SKM-1 (cell line): ENCODE results near the gene TBXA2R.
"Not testable (repeated sequence)": the region's sequence is repeated elsewhere in the genome, so short reads cannot be mapped to it uniquely, and the experiment has no call there.

Experiments used
- DNase-seq: peaks from one replicate; lab custom pipeline; 2025; ENCODE audit not compliant: unreplicated experiment; lab: John Stamatoyannopoulos, UW

Gene TBXA2R

DNA sequence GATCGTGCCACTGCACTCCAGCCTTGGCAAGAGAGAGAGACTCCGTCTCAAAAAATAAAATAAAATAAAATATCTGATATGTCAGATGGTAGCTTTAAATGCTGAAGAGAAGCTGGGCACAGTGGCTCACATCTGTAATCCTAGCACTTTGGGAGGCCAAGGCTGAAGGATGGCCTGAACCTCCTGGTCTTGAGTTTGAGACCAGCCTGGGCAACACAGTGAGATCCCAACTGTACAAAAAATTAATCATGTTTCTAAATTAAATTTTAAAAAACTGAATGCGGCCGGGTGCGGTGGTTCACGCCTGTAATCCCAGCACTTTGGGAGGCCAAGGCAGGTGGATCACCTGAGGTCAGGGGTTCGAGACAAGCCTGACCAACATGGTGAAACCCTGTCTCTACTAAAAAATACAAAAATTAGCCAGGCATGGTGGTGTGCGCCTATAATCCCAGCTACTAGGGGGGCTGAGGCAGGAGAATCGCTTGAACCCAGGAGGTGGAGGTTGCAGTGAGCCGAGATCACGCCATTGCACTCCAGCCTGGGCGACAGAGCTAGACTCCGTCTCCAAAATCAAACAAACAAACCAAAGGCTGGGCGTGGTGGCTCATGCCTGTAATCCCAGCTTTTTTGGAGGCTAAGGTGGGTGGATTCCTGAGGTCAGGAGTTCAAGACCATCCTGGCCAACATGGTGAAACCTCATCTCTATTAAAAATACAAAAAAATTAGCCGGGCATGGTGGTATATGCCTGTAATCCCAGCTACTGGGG, 22.5 kb downstream of the TBXA2R start:
- DNase-seq = not testable (repeated sequence)

DNA sequence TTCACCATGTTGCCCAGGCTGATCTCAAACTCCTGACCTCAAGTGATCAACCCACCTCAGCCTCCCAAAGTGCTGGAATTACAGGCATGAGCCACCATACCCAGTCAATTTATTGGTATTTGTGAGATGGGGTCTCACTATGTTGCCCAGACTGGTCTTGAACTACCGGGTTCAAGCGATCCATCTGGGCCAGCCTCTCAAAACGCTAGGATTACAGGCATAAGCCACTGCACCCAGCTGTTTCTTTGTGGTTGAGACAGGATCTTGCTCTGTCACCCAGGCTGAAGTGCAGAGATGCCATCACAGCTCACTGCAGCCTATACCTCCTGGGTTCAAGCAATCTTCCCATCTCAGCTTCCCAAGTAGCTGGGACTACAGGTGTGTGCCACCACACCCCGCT, 24.9 kb downstream of the TBXA2R start:
- not testable (repeated sequence) for DNase-seq

DNA sequence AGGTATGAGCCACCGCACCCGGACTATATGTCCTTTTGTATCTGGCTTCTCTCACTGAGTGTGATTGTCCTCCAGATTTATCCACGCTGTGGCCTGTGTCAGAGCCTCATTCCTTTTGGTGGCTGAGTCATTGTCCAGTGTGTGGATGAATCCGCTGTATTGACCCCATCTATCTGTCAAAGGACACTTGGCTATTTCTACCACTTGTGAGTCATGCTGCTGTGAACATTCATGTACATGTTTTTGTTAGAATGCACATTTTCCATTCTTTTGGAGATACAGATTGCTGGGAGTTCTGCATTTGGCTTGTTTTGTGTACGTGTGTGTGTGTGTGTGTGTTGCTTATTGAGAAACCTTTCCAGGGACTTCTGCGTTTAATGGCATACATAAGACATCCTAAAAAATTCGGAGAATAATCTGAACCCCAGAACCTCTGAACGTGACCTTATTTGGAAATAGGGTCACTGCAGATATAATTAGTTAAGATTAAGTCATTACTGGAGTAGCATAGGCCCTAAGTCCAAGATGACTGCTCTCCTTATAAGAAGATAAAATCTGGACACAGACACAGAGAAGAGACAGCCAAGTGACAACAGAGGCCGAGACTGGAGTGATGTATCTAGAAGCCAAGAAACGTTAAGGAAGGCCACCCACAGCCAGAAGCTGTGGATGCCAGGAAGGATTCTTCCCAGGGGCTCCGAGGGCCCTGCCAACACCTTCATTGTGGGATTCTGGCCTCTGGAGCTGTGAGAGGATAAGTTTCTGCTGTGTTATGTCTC, 26.3 kb downstream of the TBXA2R start:
- no peak for DNase-seq

DNA sequence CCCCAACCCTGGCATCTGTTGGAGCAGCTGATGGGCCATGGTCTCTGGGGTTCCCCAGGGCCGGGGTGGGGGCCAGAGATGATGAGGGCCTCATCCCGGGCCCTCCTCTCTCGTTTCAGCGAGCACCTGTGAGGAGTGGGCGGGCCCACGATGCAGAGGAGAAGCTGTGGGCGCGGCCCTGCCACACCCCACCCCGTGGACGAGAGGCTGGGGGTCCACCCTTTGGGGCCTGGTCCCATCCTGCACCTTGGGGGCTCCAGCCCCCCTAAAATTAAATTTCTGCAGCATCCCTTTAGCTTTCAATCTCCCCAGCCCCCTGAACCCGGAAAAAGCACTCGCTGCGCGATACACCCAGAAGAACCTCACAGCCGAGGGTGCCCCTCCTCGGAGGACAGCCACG, 28.3 kb downstream of the TBXA2R start:
- no peak for DNase-seq

DNA sequence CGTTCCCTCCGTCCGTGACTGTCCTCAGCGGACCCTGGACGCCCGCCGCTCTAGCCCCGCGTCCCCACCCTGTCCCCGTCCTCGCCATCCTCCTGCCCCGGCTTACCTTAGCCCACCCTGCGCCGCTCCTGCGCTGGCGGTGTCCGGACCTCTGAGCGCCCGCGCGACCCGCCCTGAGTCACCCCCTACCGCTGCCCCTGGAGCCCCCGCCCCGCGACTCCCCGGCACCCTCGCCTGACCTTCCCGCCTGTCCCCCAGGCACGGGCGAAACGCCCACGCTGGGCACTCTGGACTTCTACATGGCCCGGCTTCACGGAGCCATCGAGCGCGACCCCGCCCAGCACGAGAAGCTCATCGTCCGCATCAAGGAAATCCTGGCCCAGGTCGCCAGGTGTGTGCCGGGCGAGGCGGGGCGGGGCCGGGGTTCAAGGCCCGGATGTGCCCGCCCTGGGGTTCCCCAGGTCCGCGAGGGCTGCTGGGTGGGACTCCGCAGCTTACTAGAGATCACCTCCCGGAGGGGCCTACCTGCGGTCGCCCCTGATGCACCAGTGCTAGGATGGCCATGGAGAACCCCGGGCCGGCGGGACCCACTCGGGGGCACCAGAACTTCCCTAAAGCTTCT, 28.8 kb downstream of the TBXA2R start:
- no peak for DNase-seq

DNA sequence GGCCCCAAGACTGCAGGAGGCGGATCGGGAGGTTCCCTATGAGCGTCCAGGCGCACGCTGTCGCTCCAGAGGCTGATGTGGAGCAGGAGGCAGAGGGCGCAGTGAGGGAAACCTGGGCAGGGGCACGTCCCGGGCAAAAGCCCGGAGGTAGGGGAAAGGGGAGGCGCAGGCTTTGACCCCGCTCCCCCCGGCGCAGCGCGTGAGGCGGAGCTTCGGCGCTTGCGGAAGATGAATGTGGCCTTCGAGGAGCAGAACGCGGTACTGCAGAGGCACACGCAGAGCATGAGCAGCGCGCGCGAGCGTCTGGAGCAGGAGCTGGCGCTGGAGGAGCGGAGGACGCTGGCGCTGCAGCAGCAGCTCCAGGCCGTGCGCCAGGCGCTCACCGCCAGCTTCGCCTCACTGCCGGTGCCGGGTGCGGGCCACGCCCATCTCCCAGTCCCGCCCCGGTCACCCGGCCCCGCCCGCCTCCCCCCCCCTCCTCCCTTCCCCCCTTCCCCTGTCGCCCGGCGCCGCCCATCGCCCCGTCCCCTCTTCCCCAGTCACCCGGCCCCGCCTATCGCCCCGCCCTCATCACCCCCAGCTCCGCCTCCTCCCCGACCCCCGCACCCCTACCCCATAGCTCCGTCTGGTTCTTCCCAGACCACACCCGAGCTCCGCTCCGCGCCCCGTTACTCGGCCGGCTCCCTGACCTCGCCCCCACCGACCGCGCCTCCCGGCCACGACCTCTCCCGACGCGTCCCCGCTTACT, 29.8 kb downstream of the TBXA2R start:
- no peak for DNase-seq

DNA sequence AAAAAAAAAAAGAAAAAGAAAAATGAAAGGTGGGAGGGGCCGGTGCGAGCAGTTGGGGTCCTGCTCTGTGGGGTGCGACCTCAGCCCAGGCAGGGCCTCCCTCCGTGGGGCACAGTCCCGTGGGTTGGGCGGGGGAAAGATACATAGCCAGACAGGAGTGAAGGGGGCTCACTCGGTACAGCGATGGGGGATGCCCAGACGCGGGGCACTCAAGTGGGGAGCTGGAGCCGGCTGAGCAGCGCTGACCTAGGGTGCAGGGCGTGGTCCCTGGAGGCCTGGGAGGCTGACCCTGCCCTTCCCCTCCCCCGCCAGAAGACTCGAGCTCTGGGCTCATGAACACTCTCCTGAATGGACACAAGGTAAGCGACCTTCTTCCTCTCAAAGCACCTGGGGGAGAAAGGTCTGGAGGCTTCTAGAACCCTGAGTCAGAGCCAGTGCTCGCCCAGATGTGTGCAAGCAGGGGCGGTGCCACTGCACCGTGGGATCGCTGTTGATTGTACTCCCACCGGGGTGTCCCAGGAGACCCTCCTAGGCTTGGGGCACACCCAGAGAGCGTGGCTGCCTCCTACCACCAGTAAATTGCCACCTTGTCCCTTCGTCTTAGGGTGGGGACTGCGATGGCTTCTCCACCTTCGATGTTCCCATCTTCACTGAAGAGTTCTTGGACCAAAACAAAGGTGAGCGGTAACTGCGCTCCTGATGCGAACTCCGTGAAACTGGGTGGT, 30.6 kb downstream of the TBXA2R start:
- DNase-seq = no peak

DNA sequence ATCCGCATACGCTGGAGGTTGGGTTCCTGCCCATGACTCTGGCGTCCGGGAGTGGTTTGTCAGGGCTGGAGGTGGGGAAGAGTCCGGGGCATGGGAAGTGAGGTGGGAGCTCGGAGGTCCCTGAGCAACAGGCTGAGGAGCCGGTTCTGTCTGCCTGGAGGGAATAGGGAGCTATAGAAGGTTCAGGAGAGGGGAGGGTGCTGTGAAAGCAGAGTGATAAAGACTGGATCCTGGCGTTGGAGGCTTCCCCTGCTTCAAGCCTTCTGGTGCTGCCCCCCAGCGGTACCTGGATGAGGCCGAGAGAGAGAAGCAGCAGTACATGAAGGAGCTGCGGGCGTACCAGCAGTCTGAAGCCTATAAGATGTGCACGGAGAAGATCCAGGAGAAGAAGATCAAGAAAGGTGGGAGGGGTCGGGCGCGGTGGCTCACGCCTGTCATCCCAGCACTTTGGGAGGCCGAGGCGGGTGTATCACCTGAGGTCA, 31.4 kb downstream of the TBXA2R start:
- DNase-seq = peak; percentile 31

DNA sequence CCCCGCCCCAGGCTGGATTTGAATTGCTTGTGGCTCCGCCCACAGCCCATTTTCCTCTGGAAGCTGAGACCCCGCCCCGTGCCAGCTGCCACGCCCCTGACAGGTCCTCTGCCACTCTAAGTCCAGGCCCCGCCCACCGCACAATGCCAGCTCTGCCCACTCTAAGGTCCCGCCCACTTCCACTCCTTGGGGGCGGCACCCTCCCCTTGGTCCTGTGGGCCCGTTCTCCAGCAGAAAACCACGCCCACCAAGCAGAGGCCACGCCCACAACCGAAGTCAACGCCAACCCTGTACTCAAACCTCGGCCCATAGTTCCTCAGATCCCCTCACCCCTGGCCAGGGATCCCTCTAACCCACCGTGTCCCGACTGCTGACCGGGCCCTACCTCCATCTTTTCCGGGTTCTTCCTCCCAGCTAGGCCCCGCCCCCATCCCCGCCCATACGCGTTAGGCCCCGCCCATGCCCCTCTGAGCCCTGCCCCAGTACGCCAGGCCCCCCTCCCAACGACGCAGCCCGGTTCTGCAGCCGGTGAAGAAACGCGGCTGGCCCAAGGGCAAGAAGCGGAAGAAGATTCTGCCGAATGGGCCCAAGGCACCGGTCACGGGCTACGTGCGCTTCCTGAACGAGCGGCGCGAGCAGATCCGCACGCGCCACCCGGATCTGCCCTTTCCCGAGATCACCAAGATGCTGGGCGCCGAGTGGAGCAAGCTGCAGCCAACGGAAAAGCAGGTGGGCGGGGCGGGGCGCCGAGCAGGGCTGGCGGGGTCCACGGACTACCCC, 32.6 kb downstream of the TBXA2R start:
- peak; percentile 96 for DNase-seq

DNA sequence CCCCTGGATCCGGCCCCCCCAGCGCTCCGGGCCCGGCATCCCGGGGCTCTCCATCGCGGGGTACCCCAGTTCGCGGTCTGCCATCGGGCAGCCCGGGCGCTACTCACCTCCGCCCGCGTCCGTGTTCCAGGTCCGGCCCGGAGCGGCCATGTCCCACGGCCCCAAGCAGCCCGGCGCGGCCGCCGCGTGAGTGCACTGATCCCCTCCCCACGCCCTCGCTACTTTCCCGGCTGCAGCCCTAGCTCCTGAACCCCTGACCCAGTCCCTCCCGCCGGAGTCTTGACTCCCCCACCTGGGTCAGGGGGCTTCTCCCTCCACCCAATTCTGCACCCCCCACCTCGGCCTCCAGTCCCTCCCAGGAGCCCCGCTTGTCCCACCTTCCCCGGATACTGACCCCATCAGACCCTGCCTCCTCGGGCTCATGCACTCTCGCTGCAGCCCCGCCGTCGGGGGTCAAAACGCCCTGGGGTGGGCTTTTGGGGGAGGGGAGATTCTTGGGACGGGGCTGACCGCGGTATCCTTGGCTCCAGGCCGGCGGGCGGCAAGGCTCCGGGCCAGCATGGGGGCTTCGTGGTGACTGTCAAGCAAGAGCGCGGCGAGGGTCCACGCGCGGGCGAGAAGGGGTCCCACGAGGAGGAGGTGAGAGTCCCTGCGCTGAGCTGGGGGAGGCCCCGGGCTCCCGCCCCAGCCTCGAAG, 33.4 kb downstream of the TBXA2R start:
- DNase-seq = no peak

DNA sequence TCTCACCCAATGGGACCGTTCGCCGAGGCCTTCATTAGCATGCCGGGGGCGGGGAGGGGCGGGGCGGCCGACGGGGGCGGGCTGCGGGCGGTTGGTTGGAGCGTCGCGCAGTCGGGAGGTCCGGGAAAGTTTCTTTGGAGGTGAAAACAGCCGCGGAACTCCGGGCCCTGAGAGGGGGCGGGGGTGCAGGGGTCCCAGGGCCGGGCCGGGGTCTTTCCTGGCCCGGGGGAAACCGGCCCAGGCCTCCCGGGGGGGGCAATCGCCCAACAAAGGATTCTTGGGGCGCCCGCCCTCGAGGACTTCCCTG, 33.9 kb downstream of the TBXA2R start, which contains the start of gene HMG20B:
Gene HMG20B (plus strand): TSS at position 90 of the 307 bp plus-strand sequence. CDS start 366 bp downstream, outside the sequence.
- no peak for DNase-seq

DNA sequence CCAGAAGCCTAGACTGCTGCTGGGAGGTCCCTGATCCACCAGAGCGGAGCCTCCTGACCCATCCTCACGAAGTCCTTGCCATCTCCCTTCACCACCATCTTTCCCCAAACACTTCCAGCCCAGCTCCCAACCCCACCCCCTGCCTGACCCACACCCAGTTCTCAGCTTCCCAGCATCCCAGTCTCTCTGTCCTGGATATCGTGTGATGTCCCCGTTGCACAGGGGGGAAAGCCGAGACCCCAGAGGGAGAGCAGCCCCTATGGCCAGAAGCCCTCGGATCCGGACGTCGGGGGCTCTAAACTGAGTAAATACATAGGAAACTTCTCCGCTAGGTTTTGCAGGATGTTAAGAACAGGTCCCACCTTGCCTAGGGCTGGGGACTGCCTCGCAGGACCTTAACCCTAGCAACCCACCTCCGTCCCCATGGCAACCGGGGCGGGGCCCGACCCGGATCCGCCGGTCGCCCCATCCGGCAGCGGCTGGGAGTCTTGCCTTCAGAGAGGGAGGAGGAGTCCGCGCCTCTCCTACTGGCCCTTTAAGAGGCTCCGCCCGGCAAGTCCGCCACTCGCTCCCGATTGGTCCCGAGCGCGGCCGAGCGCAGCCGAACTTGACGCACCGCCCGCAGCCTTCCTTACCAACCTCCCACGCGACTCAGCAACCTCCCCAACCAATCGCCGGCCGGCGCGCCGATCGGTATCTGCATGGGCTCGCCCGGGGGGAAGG, 34.4 kb downstream of the TBXA2R start:
- peak; percentile 99 for DNase-seq

DNA sequence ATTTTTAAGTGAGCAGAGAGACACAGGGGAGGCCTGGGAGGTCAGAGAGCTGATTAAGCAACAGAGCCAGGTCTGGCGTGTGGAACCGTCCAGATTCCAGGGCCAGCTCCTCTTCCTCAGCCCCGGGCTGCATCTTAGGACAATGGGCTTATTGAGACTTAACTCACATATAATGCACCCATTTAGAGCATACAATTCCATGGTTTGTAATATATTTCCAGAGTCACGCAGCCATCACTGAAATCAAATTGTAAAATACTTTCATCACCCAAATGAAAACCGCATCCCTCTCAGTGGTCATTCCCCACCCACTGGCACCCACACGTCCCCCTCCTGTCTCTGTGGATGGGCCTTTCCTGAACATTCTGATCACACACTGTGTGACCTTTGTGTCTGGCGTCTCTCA, 36.1 kb downstream of the TBXA2R start:
- no peak for DNase-seq

DNA sequence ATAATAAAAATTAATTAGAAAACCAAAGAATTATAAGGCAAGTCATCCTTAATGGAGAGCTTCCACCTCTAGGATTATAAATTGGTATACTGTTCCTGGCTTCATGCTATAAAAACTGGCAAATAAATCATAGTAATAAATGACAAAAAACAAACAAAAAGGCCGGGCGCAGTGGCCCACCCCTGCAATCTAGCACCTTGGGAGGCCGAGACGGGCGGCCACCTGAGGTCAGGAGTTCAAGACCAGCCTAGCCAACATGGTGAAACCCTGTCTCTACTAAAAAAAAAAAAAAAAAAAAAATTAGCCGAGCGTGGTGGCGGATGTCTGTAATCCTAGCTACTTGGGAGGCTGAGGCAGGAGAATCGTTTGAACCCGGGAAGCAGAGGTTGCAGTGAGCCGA, 36.6 kb downstream of the TBXA2R start:
- not testable (repeated sequence) for DNase-seq

DNA sequence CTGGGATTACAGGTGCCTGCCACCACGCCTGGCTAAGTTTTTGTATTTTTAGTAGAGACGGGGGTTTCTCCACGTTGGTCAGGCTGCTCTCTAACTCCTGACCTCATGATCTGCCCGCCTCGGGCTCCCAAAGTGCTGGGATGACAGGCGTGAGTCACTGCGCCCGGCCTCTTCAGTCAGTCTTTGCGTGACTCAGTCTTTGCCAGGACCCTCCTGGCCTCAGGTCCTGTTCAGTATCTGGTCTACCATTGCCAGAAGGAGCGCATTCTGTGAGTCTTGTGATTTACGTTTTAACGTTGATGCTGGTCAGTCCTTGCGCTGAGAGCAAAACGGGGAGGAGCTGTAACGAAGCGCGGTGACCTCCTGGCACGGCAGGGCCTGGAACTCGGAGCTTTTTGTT, 41.5 kb downstream of the TBXA2R start:
- no peak for DNase-seq

DNA sequence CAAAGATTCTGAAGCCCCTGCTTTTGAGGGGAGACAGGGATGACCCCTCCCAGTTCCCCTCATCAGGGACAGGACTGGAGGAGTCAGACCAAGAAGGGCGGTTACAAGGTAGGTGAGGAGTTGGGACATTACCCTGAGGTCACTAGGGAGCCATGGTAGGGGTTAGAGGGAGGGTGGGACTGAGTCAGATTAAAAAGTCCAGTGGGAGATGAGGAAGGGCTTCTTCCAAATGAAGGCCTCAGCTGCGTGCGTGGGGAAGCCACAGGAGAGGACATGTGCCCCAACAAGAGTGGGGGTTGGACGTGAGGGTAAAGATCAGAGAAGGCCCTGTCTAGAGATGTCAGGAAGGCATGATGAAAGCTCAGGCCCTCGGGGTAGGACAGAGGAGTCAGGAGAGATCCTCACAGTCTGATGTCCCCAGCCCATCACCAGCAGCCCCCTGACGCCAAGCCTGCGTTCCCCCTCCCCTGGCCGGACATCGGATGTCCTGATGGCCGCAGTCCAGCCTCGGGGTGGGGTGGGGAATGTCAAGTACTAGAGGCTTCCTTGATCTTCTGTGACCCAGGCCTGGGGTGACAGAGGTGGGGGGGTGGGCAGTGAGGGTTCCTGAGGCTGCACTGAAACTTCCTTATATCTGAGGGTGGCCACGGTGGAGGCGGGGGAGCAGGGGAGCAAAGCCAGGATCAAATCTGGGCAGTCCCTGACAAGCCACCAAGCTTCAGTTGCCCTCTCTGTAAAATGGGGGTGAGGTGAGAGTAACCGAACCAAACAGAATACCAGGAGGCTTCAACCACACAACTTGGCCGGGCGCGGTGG, 42.8 kb downstream of the TBXA2R start:
- DNase-seq = no peak

DNA sequence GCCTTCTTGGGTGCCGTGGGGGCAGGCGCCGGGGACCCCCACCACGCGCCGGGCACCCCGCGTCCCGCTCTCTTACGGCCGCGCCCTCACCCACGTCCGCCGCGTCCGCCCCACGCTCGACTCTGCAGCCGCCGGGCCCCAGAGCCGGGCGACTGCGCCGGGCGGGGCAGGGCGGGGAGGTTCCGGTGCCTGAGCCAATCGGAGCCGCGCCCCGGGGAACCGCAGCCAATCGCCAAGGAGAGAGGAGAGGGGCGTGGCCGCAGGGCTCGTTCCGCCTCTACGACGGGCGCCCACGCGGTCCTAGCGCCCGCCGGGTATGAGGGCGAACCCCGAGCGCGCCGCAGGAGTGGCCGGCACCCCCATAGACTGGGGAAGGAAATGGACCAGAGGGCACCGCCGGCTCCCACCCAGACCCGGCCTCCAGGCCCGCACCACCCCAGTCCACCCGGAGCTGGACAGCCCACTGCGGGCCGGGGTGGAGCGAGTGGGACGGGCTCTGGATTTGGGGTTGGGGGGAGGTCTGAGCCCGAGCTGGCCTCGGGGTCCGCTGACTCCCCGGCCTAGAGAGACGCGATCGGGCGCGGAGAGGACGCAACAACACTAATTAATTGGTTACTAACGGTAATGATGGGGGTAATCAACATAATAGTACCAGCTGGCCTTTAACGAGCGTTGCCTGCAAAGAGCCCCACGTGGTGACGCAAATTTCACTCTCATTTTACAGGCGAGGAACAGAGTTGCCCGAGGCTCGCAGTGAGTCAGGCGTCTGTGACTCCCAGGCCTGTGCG, 49.0 kb downstream of the TBXA2R start, which contains the start of gene MFSD12:
Gene MFSD12 (minus strand): TSS at position 126 of the 788 bp plus-strand sequence. CDS start 183 bp downstream, outside the sequence.
- DNase-seq = peak; percentile 83
